ENCODE data around the gene PTPRH. TPM values are rescaled to one million over a fixed set of nuclear protein-coding genes. Genes with fewer than 3 reads are reported as not detected.

PTPRH gene
- total and polyA plus RNA-seq, 9 of the 15 experiments (the other 6 are each of a cell fraction or from before 2014, with no cell fraction given), result 0.87 to 34.3 (median 22.7) TPM

DNA sequence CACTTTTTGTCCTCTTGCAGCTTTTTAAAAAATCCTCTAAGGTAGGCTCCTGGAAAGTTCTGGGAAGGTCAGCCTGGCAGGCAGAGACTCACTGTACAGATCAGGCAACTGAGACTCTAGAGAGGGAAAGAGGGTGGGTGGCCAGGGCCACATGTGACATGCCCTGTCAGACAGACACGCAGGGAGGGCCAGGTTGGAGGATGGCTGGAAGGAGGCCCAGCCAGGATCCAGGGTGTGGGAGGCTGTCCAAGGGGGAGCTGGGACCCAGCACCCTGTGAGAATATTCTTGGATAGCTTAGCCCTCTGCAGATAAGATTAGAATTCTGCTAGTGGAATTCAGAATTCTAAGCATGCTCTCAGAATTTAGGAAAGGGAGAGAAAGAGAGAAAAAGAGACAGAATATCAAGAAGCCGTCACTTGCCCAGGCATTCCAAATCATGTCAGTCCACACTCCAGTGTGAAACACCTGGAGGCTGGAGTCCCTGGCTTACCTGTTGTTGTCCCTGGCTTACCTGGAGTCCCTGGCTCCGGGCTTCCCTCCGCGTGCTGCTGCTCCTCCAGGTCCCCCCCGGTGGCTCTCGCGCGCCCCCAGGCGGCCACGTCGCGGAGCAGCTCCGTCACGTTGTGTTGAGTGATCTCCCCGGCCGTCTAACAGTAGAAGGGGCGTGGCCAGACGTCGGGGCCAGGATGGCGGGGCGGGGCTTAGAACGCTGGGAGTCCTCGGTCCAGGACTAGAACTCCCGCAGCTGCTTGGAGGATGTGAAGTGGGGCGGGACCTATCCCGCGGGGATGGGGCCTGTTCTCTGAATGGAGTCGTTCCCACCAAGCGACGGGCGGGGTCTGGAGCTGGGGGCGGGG is 48.9 kb downstream of the PTPRH start (continued):
- TF ChIP-seq, protein P1, sequence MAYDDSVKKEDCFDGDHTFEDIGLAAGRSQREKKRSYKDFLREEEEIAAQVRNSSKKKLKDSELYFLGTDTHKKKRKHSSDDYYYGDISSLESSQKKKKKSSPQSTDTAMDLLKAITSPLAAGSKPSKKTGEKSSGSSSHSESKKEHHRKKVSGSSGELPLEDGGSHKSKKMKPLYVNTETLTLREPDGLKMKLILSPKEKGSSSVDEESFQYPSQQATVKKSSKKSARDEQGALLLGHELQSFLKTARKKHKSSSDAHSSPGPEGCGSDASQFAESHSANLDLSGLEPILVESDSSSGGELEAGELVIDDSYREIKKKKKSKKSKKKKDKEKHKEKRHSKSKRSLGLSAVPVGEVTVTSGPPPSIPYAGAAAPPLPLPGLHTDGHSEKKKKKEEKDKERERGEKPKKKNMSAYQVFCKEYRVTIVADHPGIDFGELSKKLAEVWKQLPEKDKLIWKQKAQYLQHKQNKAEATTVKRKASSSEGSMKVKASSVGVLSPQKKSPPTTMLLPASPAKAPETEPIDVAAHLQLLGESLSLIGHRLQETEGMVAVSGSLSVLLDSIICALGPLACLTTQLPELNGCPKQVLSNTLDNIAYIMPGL (CRISPR knock-in tag; IDR thresholded peaks at IDR 0.05), result peak; percentile 71; the same call in 1 of the 2 replicates
- no peak for TF ChIP-seq ZBTB17 (CRISPR knock-in tag; IDR thresholded peaks at IDR 0.05)
- peak; percentile 90 for TF ChIP-seq ARID2 (IDR thresholded peaks at IDR 0.05)
- TF ChIP-seq, protein P2, sequence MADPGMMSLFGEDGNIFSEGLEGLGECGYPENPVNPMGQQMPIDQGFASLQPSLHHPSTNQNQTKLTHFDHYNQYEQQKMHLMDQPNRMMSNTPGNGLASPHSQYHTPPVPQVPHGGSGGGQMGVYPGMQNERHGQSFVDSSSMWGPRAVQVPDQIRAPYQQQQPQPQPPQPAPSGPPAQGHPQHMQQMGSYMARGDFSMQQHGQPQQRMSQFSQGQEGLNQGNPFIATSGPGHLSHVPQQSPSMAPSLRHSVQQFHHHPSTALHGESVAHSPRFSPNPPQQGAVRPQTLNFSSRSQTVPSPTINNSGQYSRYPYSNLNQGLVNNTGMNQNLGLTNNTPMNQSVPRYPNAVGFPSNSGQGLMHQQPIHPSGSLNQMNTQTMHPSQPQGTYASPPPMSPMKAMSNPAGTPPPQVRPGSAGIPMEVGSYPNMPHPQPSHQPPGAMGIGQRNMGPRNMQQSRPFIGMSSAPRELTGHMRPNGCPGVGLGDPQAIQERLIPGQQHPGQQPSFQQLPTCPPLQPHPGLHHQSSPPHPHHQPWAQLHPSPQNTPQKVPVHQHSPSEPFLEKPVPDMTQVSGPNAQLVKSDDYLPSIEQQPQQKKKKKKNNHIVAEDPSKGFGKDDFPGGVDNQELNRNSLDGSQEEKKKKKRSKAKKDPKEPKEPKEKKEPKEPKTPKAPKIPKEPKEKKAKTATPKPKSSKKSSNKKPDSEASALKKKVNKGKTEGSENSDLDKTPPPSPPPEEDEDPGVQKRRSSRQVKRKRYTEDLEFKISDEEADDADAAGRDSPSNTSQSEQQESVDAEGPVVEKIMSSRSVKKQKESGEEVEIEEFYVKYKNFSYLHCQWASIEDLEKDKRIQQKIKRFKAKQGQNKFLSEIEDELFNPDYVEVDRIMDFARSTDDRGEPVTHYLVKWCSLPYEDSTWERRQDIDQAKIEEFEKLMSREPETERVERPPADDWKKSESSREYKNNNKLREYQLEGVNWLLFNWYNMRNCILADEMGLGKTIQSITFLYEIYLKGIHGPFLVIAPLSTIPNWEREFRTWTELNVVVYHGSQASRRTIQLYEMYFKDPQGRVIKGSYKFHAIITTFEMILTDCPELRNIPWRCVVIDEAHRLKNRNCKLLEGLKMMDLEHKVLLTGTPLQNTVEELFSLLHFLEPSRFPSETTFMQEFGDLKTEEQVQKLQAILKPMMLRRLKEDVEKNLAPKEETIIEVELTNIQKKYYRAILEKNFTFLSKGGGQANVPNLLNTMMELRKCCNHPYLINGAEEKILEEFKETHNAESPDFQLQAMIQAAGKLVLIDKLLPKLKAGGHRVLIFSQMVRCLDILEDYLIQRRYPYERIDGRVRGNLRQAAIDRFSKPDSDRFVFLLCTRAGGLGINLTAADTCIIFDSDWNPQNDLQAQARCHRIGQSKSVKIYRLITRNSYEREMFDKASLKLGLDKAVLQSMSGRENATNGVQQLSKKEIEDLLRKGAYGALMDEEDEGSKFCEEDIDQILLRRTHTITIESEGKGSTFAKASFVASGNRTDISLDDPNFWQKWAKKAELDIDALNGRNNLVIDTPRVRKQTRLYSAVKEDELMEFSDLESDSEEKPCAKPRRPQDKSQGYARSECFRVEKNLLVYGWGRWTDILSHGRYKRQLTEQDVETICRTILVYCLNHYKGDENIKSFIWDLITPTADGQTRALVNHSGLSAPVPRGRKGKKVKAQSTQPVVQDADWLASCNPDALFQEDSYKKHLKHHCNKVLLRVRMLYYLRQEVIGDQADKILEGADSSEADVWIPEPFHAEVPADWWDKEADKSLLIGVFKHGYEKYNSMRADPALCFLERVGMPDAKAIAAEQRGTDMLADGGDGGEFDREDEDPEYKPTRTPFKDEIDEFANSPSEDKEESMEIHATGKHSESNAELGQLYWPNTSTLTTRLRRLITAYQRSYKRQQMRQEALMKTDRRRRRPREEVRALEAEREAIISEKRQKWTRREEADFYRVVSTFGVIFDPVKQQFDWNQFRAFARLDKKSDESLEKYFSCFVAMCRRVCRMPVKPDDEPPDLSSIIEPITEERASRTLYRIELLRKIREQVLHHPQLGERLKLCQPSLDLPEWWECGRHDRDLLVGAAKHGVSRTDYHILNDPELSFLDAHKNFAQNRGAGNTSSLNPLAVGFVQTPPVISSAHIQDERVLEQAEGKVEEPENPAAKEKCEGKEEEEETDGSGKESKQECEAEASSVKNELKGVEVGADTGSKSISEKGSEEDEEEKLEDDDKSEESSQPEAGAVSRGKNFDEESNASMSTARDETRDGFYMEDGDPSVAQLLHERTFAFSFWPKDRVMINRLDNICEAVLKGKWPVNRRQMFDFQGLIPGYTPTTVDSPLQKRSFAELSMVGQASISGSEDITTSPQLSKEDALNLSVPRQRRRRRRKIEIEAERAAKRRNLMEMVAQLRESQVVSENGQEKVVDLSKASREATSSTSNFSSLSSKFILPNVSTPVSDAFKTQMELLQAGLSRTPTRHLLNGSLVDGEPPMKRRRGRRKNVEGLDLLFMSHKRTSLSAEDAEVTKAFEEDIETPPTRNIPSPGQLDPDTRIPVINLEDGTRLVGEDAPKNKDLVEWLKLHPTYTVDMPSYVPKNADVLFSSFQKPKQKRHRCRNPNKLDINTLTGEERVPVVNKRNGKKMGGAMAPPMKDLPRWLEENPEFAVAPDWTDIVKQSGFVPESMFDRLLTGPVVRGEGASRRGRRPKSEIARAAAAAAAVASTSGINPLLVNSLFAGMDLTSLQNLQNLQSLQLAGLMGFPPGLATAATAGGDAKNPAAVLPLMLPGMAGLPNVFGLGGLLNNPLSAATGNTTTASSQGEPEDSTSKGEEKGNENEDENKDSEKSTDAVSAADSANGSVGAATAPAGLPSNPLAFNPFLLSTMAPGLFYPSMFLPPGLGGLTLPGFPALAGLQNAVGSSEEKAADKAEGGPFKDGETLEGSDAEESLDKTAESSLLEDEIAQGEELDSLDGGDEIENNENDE (IDR thresholded peaks at IDR 0.05; ENCODE audit: low read depth, low read length), result no peak
- TF ChIP-seq, protein P3, sequence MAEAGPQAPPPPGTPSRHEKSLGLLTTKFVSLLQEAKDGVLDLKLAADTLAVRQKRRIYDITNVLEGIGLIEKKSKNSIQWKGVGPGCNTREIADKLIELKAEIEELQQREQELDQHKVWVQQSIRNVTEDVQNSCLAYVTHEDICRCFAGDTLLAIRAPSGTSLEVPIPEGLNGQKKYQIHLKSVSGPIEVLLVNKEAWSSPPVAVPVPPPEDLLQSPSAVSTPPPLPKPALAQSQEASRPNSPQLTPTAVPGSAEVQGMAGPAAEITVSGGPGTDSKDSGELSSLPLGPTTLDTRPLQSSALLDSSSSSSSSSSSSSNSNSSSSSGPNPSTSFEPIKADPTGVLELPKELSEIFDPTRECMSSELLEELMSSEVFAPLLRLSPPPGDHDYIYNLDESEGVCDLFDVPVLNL (CRISPR knock-in tag; IDR thresholded peaks at IDR 0.05; ENCODE audit: low read depth), result no peak
- no peak for TF ChIP-seq SMAD3 (CRISPR knock-in tag; conservative IDR thresholded peaks at IDR 0.05)
- TF ChIP-seq, protein P4, sequence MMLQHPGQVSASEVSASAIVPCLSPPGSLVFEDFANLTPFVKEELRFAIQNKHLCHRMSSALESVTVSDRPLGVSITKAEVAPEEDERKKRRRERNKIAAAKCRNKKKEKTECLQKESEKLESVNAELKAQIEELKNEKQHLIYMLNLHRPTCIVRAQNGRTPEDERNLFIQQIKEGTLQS (IDR thresholded peaks at IDR 0.05), result no peak
- TF ChIP-seq, protein P4 (CRISPR knock-in tag; conservative IDR thresholded peaks at IDR 0.05), result 0 out of 2 replicates have a peak, but pooled peaks have one; percentile 53
- peak; percentile 95 for TF ChIP-seq NCOA6 (IDR thresholded peaks at IDR 0.05)
- no peak for TF ChIP-seq THRAP3 (IDR thresholded peaks at IDR 0.05; ENCODE audit: borderline replicate concordance)
- TF ChIP-seq KDM1A (IDR thresholded peaks at IDR 0.05), result 0 out of 4 replicates have a peak, but pooled peaks of 1 of the 2 experiments have one; percentile 20

All from K562 (cell line).